Large intestine (tissue), 3 donors: ENCODE measurements around the gene CMTM6. TPM values are rescaled to one million over a fixed set of nuclear protein-coding genes. Genes with fewer than 3 reads are reported as not detected.

ENCODE experiments used
- DNase-seq, 2 donors: peaks; one replicate each; pipeline versions ENCODE4 v3.0.0 to v3.0.0-alpha.2; 2013
- H3K27ac ChIP-seq: one replicate; pipeline ENCODE4 v1.5.1; 2013; ENCODE audit warnings: low read length
- H3K27me3 ChIP-seq: 2 replicates; pipeline ENCODE4 v1.6.1; 2013; ENCODE audit warnings: low read length; ENCODE audit not compliant: control insufficient read depth, insufficient read depth
- H3K36me3 ChIP-seq: 2 replicates; pipeline ENCODE4 v1.6.1; 2013; ENCODE audit warnings: low read length; ENCODE audit not compliant: control insufficient read depth, insufficient read depth
- H3K4me1 ChIP-seq: one replicate; pipeline ENCODE4 v1.6.1; 2013; ENCODE audit warnings: low read length; ENCODE audit not compliant: control insufficient read depth, insufficient read depth
- H3K4me3 ChIP-seq: one replicate; pipeline ENCODE4 v1.5.1; 2013; ENCODE audit warnings: low read length
- H3K9me3 ChIP-seq: one replicate; pipeline ENCODE4 v1.6.1; 2013; ENCODE audit warnings: mild to moderate bottlenecking, low read depth, low read length, moderate library complexity; ENCODE audit not compliant: control insufficient read depth
- WGBS: methylation state at CpG from one replicate; pipeline ENCODE4 v1.1.5; 2013; ENCODE audit warnings: low lambda C conversion rate; ENCODE audit not compliant: insufficient coverage; 5-methylcytosine and 5-hydroxymethylcytosine counted together
- polyA plus RNA-seq: library from polyadenylated mRNA; unstranded; fragments of 120-200 nt; gene quantifications from one replicate; pipeline ENCODE4 v1.2.1, GENCODE V29; 2013

CMTM6 gene
- polyA plus RNA-seq, 1 donor: 49.7 TPM

DNA sequence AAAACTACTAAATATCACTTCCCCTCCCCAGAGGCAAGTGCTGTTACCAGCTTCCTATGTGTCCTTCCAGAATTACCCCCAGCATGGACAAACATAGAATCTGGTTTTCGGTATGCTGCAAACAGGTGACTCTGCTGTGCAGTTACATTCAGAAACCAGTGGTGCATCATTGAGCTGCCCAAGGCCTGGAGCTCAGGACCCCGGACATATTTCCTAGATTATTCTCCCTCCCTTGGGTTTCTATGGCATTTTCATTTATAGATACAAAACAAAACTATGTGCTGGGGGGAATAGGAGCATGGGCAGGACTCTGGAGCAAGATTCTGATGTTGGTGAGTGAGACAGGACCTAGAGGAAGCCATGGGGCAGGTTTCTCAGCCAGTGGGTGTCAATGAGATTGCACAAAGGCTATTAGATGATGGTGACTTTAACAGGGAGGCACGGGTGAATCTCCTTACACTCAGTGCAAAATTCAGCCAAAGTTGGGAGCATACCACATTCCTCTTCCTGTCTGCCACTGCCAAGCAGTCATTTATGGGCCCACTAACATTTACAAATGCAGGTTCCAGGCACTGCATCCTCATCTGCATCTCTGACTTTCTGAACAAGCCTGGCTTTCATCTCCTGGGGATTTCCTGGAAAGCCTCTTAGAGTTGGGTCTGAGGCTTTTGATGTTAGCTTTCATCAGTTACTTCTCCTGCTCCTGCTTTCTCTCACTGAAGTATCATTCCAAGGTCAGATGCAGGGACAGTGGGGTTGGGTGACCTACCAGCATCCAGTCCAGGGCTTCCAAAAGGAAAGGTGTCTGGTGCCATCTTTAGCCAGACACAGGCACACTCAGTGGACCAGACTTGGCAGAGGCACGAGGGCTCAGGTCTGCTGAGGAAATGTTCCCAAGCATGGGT is 66.5 kb downstream of the CMTM6 start:
- Histone ChIP-seq H3K4me1 (no peaks in the 10 kb centered on the region), H3K27me3 (no peaks in the 10 kb centered on the region), H3K36me3 (no peaks in the 10 kb centered on the region), H3K27ac (no peak overlapping the region), H3K4me3 (no peak overlapping the region), H3K9me3 (no peaks in the 10 kb centered on the region)
- no CpG with 5 or more reads among the region's 4 CpGs for WGBS
- no peak for DNase-seq

DNA sequence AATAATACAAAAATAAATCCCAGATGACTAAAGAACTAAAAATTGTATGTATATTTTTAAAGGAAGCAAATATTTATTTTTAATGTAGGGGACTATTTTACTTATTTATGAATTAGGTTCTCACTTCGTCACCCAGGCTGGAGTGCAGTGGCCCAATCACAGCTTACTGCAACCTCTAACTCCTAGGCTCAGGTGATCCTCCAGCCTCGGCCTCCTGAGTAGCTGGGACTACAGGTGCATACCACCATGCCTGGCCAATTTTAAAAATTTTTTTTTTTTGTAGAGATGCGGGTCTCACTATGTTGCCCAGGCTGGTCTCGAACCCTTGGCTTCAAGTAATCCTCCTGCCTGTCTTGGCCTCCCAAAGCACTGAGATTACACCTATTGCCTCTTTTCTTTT is 68.4 kb downstream of the CMTM6 start:
- no peaks in the 10 kb centered on the region for H3K9me3 ChIP-seq
- H3K27me3 ChIP-seq: no peaks in the 10 kb centered on the region
- no peaks in the 10 kb centered on the region for H3K36me3 ChIP-seq
- DNase-seq: no peak
- H3K4me3 ChIP-seq: no peak overlapping the region
- 100% methylated on average over 2 of the region's 4 CpGs for WGBS
- H3K27ac ChIP-seq: no peak overlapping the region
- no peaks in the 10 kb centered on the region for H3K4me1 ChIP-seq

DNA sequence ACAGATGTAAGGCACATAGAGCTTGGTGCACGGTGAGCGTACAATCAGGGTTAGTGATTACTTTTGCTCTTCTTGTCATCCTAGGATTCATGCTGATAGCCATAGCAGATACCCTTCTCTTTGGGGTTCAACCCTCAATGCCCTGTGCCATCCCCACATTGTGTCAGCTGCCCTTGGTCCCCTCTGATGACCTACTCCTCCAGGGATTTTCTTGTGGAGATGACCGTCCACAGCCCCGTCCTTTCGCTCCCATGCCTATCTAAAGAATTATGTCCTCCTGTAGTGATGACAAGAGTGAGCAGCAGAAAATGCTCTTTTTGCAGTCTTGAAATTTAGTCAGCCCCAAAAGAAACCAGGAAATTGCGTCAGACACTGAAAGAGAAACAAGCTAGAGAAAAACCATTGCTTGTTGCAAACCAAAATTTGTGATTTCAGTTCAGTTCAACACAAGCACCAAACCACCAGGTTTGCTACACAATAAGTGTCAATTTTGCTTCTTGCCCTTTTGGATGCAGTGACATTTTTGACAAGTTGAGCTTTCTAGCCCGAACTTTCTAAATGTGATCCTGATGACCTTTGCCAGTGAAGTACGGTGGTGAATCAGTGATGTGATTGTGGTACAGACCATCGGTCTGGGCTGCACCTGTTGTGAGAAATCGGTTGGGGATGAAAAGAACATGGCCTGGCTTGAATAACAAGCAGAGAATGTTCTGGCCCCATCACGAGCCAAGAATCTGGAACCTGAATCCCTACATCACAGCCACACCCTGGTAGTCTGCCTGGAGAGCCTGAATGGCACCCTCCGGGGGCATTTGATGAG is 69.7 kb downstream of the CMTM6 start:
- WGBS: 100% methylated on average over 3 of the region's 12 CpGs
- DNase-seq: no peak
- Histone ChIP-seq H3K4me3 (no peak overlapping the region), H3K9me3 (no peaks in the 10 kb centered on the region), H3K4me1 (no peaks in the 10 kb centered on the region), H3K27ac (no peak overlapping the region), H3K27me3 (no peaks in the 10 kb centered on the region), H3K36me3 (no peaks in the 10 kb centered on the region)

DNA sequence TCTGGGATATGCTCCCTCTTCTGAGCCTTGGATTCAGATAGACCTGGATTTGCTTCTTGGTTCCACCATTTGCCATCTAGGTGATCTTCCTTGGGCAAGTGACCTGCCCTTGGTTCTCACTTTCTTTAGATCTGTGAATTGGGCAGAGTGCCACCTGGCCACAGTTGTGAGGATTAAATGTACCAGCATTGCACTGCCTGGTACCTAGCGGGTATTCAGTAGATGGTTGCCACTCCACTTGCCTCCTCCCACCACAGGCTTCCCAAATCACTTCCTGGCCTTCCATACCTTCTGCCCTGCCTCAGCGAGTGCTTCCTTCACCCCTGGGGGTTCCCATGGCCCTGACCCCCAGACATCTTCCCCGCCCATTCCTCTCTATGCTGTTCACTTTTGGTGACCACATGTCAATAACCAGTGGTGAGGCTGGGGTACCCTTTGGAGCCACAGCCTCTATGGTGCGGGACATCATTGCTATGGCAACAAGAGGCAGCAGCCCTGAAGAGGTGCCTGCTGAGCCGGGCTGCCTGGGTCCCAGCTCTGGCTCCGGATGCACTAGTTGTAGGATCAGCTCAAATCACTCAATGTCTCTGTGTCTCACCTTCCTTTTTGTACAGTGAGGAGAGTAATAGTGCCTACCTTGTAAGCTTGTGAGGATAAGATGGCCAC is 70.5 kb downstream of the CMTM6 start:
- Histone ChIP-seq H3K4me3 (no peak overlapping the region), H3K27me3 (no peaks in the 10 kb centered on the region), H3K27ac (no peak overlapping the region), H3K9me3 (no peaks in the 10 kb centered on the region), H3K36me3 (no peaks in the 10 kb centered on the region), H3K4me1 (no peaks in the 10 kb centered on the region)
- no CpG with 5 or more reads among the region's 6 CpGs for WGBS
- no peak for DNase-seq

DNA sequence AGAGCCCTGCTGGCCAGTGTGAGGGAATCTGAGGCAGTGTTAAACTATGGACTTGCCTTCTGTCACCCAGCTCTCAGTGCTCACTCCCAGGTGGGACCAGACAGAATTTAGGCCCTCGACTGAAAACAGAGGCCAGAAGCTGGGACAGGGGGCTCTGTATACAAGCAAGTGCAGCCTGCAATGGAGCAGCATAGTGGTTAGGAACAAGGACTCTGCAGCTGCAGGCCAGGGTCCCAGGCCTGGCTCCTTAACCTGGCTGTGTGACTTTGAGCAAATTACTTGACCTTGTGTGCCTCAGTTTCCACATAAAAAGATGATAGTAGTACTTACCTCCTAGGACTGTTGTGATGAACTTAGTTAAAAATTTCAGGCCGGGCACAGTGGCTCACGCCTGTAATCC is 71.2 kb downstream of the CMTM6 start:
- Histone ChIP-seq H3K27ac (no peak overlapping the region), H3K4me1 (no peaks in the 10 kb centered on the region), H3K36me3 (no peaks in the 10 kb centered on the region), H3K9me3 (no peaks in the 10 kb centered on the region), H3K27me3 (no peaks in the 10 kb centered on the region), H3K4me3 (no peak overlapping the region)
- DNase-seq: no peak
- no CpG with 5 or more reads among the region's 3 CpGs for WGBS

Other genes starting within 250 kb of the CMTM6 start
- 10.9 TPM for gene CMTM7, start 111.0 kb downstream of the CMTM6 start, polyA plus RNA-seq
- gene DYNC1LI1, start 68.0 kb upstream of the CMTM6 start, polyA plus RNA-seq: 46.4 TPM
- 37.5 TPM for gene CNOT10, start 182.3 kb upstream of the CMTM6 start, polyA plus RNA-seq